GM12878 (cell line): ENCODE measurements around the gene RPL31. TPM values are rescaled to one million over a fixed set of nuclear protein-coding genes. Genes with fewer than 3 reads are reported as not detected.

Experiments used
- ASH2L ChIP-seq: fragments of 300-600, 200-600 bp; sonication (generic); IDR thresholded peaks from 2 replicates; pipeline ENCODE4 v1.6.1; 2017; ENCODE audit warnings: low read depth, mild to moderate bottlenecking, borderline replicate concordance
- BMI1 ChIP-seq: fragments of 450-650 bp; IDR thresholded peaks from 2 replicates; pipeline ENCODE4 v1.6.1; 2016; ENCODE audit warnings: mild to moderate bottlenecking, moderate library complexity, borderline replicate concordance
- EGR1 ChIP-seq, 2 experiments: IDR thresholded peaks; 1 replicate in 1 of 2; 2 replicates in 1 of 2; pipeline ENCODE4 v1.6.1; 2011 to 2012; ENCODE audit warnings: low read depth in 2 of 2, low read length in 2 of 2, borderline replicate concordance in 1 of 2, mild to moderate bottlenecking in 1 of 2, moderate library complexity in 1 of 2
- MTA2 ChIP-seq: fragments of 450-650 bp; IDR thresholded peaks from 2 replicates; pipeline ENCODE4 v1.6.1; 2016; ENCODE audit warnings: low read depth, mild to moderate bottlenecking, moderate library complexity
- NBN ChIP-seq: fragments of 450-650 bp; IDR thresholded peaks from 2 replicates; pipeline ENCODE4 v1.6.1; 2016
- PAX8 ChIP-seq: fragments of 450-650 bp; IDR thresholded peaks from 2 replicates; pipeline ENCODE4 v1.6.1; 2017; ENCODE audit warnings: mild to moderate bottlenecking, moderate library complexity
- SIX5 ChIP-seq: IDR thresholded peaks from 2 replicates; pipeline ENCODE4 v1.6.1; 2011; ENCODE audit warnings: mild to moderate bottlenecking, low read depth, low read length, moderate library complexity; ENCODE audit not compliant: severe bottlenecking
- TARDBP ChIP-seq: IDR thresholded peaks from 2 replicates; pipeline ENCODE4 v1.6.1; 2016; ENCODE audit warnings: borderline replicate concordance
- ZSCAN29 ChIP-seq: fragments of 450-650 bp; IDR thresholded peaks from 2 replicates; pipeline ENCODE4 v1.6.1; 2017; ENCODE audit warnings: mild to moderate bottlenecking, moderate library complexity
- polyA plus RNA-seq, 11 experiments: library from polyadenylated mRNA; depleted of rRNA in 4 of 11; unstranded in 6 of 11; stranded (reverse) in 5 of 11; fragments of >200 nt; fragmentation: Nextera tagmentation in 4 of 11; fragmentation: Illumina TruSeq in 1 of 11; extraction: Ambion mirVana in 4 of 11; extraction: Trizol in 1 of 11; gene quantifications; 1 replicate in 1 of 11; 2 replicates in 10 of 11; pipeline versions ENCODE4 v1.2.1 to v1.2.3, GENCODE V29; 2011 to 2016; ENCODE audit warnings: inconsistent platforms in 2 of 11, missing spikeins in 2 of 11, low read depth in 1 of 11
- total RNA-seq, 4 experiments: library from RNA; depleted of rRNA in 3 of 4; stranded (reverse); fragments of >200 nt in 3 of 4; fragmentation: Illumina TruSeq in 1 of 4; extraction: Trizol in 1 of 4; gene quantifications; 2 replicates each; pipeline versions ENCODE4 v1.2.1 to v1.2.3, GENCODE V29; 2013 to 2021
- TF ChIP-seq, protein P1 (sequence below): fragments of 450-650 bp; IDR thresholded peaks from 2 replicates; pipeline ENCODE4 v1.6.1; 2017; ENCODE audit warnings: mild to moderate bottlenecking, moderate library complexity
- TF ChIP-seq, protein P2 (sequence below): fragments of 450-650 bp; IDR thresholded peaks from 2 replicates; pipeline ENCODE4 v1.6.1; 2018; ENCODE audit warnings: mild to moderate bottlenecking, low read depth, moderate library complexity; ENCODE audit not compliant: partially characterized antibody
- TF ChIP-seq, protein P3 (sequence below): IDR thresholded peaks from 2 replicates; pipeline ENCODE4 v1.6.1; 2012; ENCODE audit warnings: low read length, inconsistent platforms

RPL31 gene
- total and polyA plus RNA-seq, 10 of the 15 experiments (the other 5 are each of a cell fraction or from before 2014, with no cell fraction given): 1,643 to 8,551 (median 2,208) TPM

DNA sequence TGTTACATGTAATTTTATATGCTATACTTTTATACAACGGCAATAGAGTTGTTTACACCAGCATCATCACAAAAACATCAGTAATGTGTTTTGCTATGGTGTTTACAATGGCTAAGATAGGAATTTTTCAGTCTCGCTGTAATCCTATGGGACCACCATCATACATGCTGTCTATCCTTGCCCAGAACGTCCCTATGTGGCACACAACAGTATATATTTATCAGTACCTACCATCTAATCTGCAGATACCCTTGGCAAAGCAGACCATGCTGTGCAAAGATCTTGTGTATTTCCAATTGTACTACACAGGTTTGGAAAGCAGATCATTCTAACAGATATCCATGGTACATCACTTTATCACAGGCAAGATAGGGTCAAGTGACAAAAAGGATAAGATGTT is 15.3 kb downstream of the RPL31 start (continued):
- TF ChIP-seq EGR1 (IDR thresholded peaks at IDR 0.05; ENCODE audit: borderline replicate concordance in 1 of 2, low read depth in 2 of 2, low read length in 2 of 2): no peak
- TF ChIP-seq SIX5: no peak
- TF ChIP-seq ASH2L: no peak
- TF ChIP-seq MTA2: no peak
- no peak for TF ChIP-seq TARDBP
- TF ChIP-seq, protein P1, sequence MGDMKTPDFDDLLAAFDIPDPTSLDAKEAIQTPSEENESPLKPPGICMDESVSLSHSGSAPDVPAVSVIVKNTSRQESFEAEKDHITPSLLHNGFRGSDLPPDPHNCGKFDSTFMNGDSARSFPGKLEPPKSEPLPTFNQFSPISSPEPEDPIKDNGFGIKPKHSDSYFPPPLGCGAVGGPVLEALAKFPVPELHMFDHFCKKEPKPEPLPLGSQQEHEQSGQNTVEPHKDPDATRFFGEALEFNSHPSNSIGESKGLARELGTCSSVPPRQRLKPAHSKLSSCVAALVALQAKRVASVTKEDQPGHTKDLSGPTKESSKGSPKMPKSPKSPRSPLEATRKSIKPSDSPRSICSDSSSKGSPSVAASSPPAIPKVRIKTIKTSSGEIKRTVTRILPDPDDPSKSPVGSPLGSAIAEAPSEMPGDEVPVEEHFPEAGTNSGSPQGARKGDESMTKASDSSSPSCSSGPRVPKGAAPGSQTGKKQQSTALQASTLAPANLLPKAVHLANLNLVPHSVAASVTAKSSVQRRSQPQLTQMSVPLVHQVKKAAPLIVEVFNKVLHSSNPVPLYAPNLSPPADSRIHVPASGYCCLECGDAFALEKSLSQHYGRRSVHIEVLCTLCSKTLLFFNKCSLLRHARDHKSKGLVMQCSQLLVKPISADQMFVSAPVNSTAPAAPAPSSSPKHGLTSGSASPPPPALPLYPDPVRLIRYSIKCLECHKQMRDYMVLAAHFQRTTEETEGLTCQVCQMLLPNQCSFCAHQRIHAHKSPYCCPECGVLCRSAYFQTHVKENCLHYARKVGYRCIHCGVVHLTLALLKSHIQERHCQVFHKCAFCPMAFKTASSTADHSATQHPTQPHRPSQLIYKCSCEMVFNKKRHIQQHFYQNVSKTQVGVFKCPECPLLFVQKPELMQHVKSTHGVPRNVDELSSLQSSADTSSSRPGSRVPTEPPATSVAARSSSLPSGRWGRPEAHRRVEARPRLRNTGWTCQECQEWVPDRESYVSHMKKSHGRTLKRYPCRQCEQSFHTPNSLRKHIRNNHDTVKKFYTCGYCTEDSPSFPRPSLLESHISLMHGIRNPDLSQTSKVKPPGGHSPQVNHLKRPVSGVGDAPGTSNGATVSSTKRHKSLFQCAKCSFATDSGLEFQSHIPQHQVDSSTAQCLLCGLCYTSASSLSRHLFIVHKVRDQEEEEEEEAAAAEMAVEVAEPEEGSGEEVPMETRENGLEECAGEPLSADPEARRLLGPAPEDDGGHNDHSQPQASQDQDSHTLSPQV: no peak
- no peak for TF ChIP-seq ZSCAN29
- TF ChIP-seq, protein P2, sequence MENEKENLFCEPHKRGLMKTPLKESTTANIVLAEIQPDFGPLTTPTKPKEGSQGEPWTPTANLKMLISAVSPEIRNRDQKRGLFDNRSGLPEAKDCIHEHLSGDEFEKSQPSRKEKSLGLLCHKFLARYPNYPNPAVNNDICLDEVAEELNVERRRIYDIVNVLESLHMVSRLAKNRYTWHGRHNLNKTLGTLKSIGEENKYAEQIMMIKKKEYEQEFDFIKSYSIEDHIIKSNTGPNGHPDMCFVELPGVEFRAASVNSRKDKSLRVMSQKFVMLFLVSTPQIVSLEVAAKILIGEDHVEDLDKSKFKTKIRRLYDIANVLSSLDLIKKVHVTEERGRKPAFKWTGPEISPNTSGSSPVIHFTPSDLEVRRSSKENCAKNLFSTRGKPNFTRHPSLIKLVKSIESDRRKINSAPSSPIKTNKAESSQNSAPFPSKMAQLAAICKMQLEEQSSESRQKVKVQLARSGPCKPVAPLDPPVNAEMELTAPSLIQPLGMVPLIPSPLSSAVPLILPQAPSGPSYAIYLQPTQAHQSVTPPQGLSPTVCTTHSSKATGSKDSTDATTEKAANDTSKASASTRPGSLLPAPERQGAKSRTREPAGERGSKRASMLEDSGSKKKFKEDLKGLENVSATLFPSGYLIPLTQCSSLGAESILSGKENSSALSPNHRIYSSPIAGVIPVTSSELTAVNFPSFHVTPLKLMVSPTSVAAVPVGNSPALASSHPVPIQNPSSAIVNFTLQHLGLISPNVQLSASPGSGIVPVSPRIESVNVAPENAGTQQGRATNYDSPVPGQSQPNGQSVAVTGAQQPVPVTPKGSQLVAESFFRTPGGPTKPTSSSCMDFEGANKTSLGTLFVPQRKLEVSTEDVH: no peak
- TF ChIP-seq PAX8: no peak
- no peak for TF ChIP-seq NBN
- TF ChIP-seq BMI1: no peak
- TF ChIP-seq, protein P3, sequence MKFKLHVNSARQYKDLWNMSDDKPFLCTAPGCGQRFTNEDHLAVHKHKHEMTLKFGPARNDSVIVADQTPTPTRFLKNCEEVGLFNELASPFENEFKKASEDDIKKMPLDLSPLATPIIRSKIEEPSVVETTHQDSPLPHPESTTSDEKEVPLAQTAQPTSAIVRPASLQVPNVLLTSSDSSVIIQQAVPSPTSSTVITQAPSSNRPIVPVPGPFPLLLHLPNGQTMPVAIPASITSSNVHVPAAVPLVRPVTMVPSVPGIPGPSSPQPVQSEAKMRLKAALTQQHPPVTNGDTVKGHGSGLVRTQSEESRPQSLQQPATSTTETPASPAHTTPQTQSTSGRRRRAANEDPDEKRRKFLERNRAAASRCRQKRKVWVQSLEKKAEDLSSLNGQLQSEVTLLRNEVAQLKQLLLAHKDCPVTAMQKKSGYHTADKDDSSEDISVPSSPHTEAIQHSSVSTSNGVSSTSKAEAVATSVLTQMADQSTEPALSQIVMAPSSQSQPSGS: no peak
